SJCRH30 (cell line): Measurements from ENCODE around the gene LYPD3. TPM values are rescaled to one million over a fixed set of nuclear protein-coding genes. Genes with fewer than 3 reads are reported as not detected.
"Not testable (repeated sequence)": the region's sequence is repeated elsewhere in the genome, so short reads cannot be mapped to it uniquely, and the experiment has no call there.

ENCODE experiments used
- DNase-seq, 2 experiments: peaks; one replicate each; pipeline ENCODE4 v3.0.0-alpha.2; 2015 to 2020
- H3K27ac ChIP-seq: fragments of 250-450 bp; sonication (Bioruptor Pico); 2 replicates; pipeline ENCODE4 v1.5.1; 2020; ENCODE audit warnings: mild to moderate bottlenecking, moderate library complexity
- H3K27me3 ChIP-seq: fragments of 250-450 bp; sonication (Bioruptor Pico); 2 replicates; pipeline ENCODE4 v1.5.1; 2020; ENCODE audit warnings: mild to moderate bottlenecking, moderate library complexity
- H3K36me3 ChIP-seq: fragments of 250-450 bp; sonication (Bioruptor Pico); 2 replicates; pipeline ENCODE4 v1.5.1; 2020; ENCODE audit warnings: mild to moderate bottlenecking, moderate library complexity
- H3K4me1 ChIP-seq: fragments of 250-450 bp; sonication (Bioruptor Pico); 2 replicates; pipeline ENCODE4 v1.5.1; 2020; ENCODE audit warnings: mild to moderate bottlenecking, moderate library complexity
- H3K4me3 ChIP-seq: fragments of 250-450 bp; sonication (Bioruptor Pico); 2 replicates; pipeline ENCODE4 v1.5.1; 2020; ENCODE audit warnings: mild to moderate bottlenecking, moderate library complexity
- H3K9me3 ChIP-seq: fragments of 250-450 bp; sonication (Bioruptor Pico); replicated peaks from 2 replicates; pipeline ENCODE4 v1.5.1; 2020; ENCODE audit warnings: mild to moderate bottlenecking, moderate library complexity
- total RNA-seq: library from RNA; depleted of rRNA; stranded (reverse); fragments of >200 nt; shearing (Covaris generic); gene quantifications from 2 replicates; pipeline ENCODE4 v1.2.3, GENCODE V29; 2014; rRNA removed

Gene LYPD3
- total RNA-seq: not detected in 2 replicates

DNA sequence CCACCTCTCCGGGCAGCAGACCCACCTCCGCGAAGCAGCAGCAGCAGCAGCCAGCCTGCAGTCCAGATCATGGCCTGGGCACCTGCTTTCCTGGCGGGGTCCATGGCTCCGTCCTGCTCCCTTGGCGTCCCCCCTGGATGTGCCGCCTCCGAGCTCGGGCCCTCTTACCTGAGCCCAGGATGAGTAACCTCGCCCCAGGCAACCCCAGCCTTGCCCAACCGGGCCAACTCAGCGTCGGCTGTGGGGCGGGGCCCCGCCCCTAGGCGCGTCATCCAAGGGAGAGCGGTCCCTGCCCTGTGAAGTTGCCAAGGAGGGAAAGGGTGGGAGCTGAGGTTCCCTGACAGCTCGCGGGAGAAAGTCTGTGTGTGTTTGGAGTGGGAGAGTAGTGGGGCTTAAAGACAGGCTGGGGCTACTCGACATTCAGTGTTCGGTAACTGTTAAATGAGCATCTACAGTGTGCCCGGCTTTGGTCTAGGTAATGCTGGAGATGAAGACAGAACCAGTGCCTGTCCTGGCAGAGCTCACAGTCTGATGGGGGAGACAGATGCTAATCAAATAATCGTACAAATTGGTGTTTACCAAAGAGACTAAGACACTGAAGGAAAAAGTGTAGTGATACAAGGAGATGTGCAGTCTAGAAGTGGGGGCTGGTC lies at the start of gene LYPD3:
LYPD3 (minus strand) TSS at position 141 of the 653 bp plus-strand sequence; CDS start at position 104, 37 bp downstream.
- Histone ChIP-seq H3K4me3 (no peak within 1 kb of the TSS), H3K27ac (no peak within 1 kb of the TSS)

GRCh38 chr19:43512399-43512798 lies 47.0 kb upstream of the LYPD3 start:
- not testable (repeated sequence) for DNase-seq, H3K4me1 ChIP-seq, H3K27me3 ChIP-seq, H3K4me3 ChIP-seq, H3K36me3 ChIP-seq, H3K27ac ChIP-seq, H3K9me3 ChIP-seq

More for the DNA sequence above, at the start of gene LYPD3:
- no peak for DNase-seq
- Histone ChIP-seq H3K36me3 (no peaks in the 10 kb centered on the region), H3K27me3 (no peaks in the 10 kb centered on the region), H3K9me3 (no peaks in the 10 kb centered on the region), H3K4me1 (peaks cover 3% of the 10 kb centered on the region; the same call in 1 of the 2 replicates)

GRCh38 chr19:43511324-43511723 lies 45.9 kb upstream of the LYPD3 start:
- no peaks in the 10 kb centered on the region for H3K9me3 ChIP-seq
- H3K27ac ChIP-seq: no peak overlapping the region
- no peaks in the 10 kb centered on the region for H3K4me1 ChIP-seq
- DNase-seq: no peak
- H3K4me3 ChIP-seq: no peak overlapping the region
- no peaks in the 10 kb centered on the region for H3K36me3 ChIP-seq
- H3K27me3 ChIP-seq: no peaks in the 10 kb centered on the region

GRCh38 chr19:43510713-43511112 lies 45.3 kb upstream of the LYPD3 start:
- no peaks in the 10 kb centered on the region for H3K9me3 ChIP-seq
- no peaks in the 10 kb centered on the region for H3K27me3 ChIP-seq
- no peak overlapping the region for H3K27ac ChIP-seq
- H3K4me3 ChIP-seq: no peak overlapping the region
- no peaks in the 10 kb centered on the region for H3K4me1 ChIP-seq
- no peaks in the 10 kb centered on the region for H3K36me3 ChIP-seq
- no peak for DNase-seq

DNA sequence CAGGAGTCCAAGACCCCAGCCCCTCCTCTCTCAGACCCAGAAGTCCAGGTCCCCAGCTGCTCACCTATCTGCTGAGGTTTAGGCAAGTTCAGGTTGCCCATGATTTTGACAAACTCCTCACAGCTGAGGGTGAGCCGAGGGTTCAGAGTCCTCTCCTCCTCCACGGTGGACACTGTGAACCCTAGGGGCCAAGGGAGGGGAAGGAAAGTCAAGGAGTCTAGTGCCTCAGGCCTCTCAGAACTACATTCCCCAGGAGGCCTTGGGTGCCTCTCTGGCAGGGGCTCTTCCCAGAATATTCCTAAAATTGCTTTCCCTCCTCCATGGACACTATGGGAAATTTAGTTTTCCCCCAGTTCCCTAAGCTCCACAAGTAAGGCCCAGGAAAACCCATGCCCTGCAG lies 42.5 kb upstream of the LYPD3 start:
- Histone ChIP-seq H3K4me1 (no peaks in the 10 kb centered on the region), H3K27ac (no peak overlapping the region), H3K36me3 (no peaks in the 10 kb centered on the region), H3K27me3 (no peaks in the 10 kb centered on the region), H3K4me3 (no peak overlapping the region), H3K9me3 (no peaks in the 10 kb centered on the region)
- DNase-seq: no peak

DNA sequence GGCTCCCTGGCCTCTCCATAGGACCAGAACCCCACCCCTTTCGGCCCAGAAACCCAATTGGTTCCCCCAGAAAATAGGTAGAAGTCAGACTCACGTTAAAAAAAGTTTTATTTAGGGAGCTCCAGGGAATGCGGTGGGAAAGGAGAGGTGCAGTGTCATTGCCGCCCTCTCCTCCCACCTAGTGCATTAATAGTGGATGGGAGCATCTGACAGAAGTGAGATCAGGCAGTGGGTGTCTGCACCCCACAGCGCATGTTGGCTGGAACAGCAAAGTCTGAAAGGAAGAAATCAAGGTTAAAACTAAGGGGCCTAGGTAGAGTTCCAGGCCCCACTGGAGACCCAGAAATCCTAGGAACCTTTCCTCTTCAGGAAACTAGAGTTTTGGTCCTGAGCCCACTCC lies 41.2 kb upstream of the LYPD3 start:
- H3K4me3 ChIP-seq: no peak overlapping the region
- no peak overlapping the region for H3K27ac ChIP-seq
- no peaks in the 10 kb centered on the region for H3K9me3 ChIP-seq
- no peaks in the 10 kb centered on the region for H3K4me1 ChIP-seq
- H3K36me3 ChIP-seq: no peaks in the 10 kb centered on the region
- H3K27me3 ChIP-seq: no peaks in the 10 kb centered on the region
- no peak for DNase-seq

GRCh38 chr19:43505941-43506340 lies 40.5 kb upstream of the LYPD3 start:
- H3K9me3 ChIP-seq: no peaks in the 10 kb centered on the region
- no peak overlapping the region for H3K4me3 ChIP-seq
- H3K4me1 ChIP-seq: no peaks in the 10 kb centered on the region
- H3K27ac ChIP-seq: no peak overlapping the region
- DNase-seq: no peak
- no peaks in the 10 kb centered on the region for H3K36me3 ChIP-seq
- H3K27me3 ChIP-seq: no peaks in the 10 kb centered on the region

- H3K9me3 ChIP-seq: no peaks in the 10 kb centered on the region
- no peaks in the 10 kb centered on the region for H3K4me1 ChIP-seq
- H3K27ac ChIP-seq: no peak overlapping the region
Observed at GRCh38 chr19:43505186-43505456, 39.7 kb upstream of the LYPD3 start.

DNA sequence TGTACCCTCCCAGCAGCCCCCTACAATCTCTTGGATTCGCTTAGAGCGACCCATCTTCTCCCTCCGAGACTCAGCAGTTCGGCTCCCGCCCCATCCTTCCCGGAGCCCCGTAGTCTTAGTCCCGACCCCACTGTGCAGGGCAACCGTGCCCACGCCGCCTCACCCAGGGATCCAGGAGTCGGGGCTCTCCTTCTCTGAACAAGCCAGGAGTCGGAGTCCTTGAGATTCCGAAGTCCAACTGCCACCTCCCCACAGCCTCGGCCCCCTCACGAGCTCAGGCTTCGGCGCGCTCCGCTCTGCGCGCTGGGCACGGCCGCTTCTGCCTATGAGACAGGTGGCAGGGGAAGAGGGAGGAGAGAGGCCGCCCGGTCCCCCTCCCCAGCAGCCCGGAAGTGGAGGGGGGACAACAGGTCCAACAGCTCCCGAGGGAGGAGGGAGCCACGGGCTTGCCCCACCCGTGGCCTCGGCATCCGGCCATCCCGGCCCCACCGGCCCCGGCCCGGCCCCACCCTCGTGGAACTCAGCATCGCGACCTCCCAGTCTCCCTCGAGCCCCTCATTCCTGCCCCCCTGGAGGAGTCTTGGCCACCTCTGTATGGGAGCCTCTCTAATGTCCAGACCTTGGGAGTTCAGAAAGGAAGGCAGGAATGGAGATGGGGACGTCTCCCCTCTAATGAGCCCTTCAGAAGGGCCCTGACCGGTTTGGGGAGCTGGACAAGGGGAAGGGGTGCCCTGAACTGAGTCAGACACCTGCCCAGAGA lies 39.2 kb upstream of the LYPD3 start, which contains the start of gene PHLDB3:
PHLDB3 (minus strand) TSS at position 321 of the 760 bp plus-strand sequence. CDS start 628 bp downstream, outside the sequence.
- Histone ChIP-seq H3K27ac (no peak within 1 kb of the TSS), H3K9me3 (no peaks in the 10 kb centered on the region), H3K36me3 (no peaks in the 10 kb centered on the region), H3K4me3 (peak within 1 kb of the TSS; percentile 69), H3K4me1 (no peaks in the 10 kb centered on the region), H3K27me3 (no peaks in the 10 kb centered on the region)
- peak; percentile 56 to 59 for DNase-seq

More at GRCh38 chr19:43505186-43505456, 39.7 kb upstream of the LYPD3 start:
- Histone ChIP-seq H3K36me3 (no peaks in the 10 kb centered on the region), H3K4me3 (peak overlapping the region; percentile 69), H3K27me3 (no peaks in the 10 kb centered on the region)
- DNase-seq: no peak

GRCh38 chr19:43503501-43504425 lies 38.4 kb upstream of the LYPD3 start:
- no peaks in the 10 kb centered on the region for H3K27me3 ChIP-seq
- peak; percentile 96 for DNase-seq
- no peaks in the 10 kb centered on the region for H3K9me3 ChIP-seq
- no peaks in the 10 kb centered on the region for H3K4me1 ChIP-seq
- peak overlapping the region; percentile 69 for H3K4me3 ChIP-seq
- no peaks in the 10 kb centered on the region for H3K36me3 ChIP-seq
- no peak overlapping the region for H3K27ac ChIP-seq

GRCh38 chr19:43502419-43502976 lies 37.1 kb upstream of the LYPD3 start:
- no peaks in the 10 kb centered on the region for H3K27me3 ChIP-seq
- DNase-seq: no peak
- no peaks in the 10 kb centered on the region for H3K36me3 ChIP-seq
- no peaks in the 10 kb centered on the region for H3K9me3 ChIP-seq
- H3K27ac ChIP-seq: no peak overlapping the region
- no peak overlapping the region for H3K4me3 ChIP-seq
- no peaks in the 10 kb centered on the region for H3K4me1 ChIP-seq

DNA sequence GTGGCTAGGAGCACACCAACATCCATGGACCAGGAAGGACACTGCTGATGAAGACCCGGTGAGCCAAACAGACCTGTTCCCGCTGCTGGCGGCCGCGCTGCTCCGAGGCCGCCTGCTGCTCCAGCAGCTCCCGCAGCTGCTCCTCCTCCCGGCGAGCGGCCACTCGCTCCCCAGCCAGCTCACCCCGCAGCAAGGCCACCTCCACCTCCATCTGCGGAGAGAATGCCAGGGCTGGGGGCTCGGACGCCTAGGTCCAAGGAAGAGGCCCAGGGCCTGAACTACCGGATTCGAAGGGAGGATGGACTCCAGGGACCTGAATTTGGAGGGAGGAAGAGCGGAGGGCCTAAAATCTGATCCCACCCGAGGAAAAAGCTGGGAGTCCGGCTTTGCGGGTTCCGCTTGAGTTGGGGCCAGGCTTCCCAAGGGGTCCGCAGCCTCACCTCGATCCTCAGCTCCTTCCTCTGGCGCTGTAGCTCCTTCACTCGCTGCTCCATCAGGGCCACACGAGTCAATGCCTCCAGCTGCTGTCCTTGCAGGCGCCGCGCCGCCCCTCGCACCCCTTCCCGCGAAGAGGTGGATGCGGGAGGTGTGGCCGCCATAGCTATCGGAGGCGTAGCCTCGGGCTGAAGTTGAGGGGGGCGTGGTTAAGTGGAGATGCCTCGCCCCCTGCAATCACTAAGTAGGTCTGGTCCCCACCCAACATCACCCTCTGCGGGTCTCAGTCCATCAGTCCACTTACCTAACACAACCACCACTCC lies 36.4 kb upstream of the LYPD3 start:
- Histone ChIP-seq H3K27me3 (no peaks in the 10 kb centered on the region), H3K9me3 (no peaks in the 10 kb centered on the region), H3K27ac (no peak overlapping the region), H3K36me3 (no peaks in the 10 kb centered on the region), H3K4me3 (no peak overlapping the region), H3K4me1 (no peaks in the 10 kb centered on the region)
- no peak for DNase-seq

DNA sequence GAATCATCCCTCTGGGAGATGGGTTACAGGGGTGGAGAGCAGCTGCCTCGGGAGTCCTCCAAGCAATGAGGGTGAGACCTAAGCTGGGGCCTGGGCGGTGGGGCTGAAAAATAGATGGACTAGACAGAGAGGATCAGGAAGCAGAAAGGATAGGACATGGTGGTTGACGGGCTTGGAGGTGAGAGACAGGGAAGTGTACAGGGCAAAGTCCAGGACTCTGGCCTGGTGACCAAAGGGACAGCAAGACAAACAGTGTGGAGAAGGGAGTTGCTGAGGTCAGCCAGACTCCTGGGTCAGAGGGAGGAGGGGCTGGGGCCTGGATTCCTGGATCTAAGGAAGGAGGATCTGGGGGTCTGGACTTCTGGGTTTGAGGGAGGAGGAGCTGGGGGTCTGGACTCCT lies 33.6 kb upstream of the LYPD3 start:
- no peak overlapping the region for H3K27ac ChIP-seq
- no peak overlapping the region for H3K4me3 ChIP-seq
- H3K4me1 ChIP-seq: no peaks in the 10 kb centered on the region
- no peaks in the 10 kb centered on the region for H3K36me3 ChIP-seq
- DNase-seq: no peak
- H3K27me3 ChIP-seq: no peaks in the 10 kb centered on the region
- no peaks in the 10 kb centered on the region for H3K9me3 ChIP-seq

GRCh38 chr19:43498233-43498842 lies 32.9 kb upstream of the LYPD3 start:
- no peaks in the 10 kb centered on the region for H3K36me3 ChIP-seq
- H3K27me3 ChIP-seq: no peaks in the 10 kb centered on the region
- no peaks in the 10 kb centered on the region for H3K9me3 ChIP-seq
- no peaks in the 10 kb centered on the region for H3K4me1 ChIP-seq
- H3K4me3 ChIP-seq: no peak overlapping the region
- no peak overlapping the region for H3K27ac ChIP-seq
- no peak for DNase-seq
